ENCODE data around the gene GAB1. TPM values are rescaled to one million over a fixed set of nuclear protein-coding genes. Genes with fewer than 3 reads are reported as not detected.
"Not testable (repeated sequence)": the region's sequence is repeated elsewhere in the genome, so short reads cannot be mapped to it uniquely, and the experiment has no call there.

Gene GAB1
- total and polyA plus RNA-seq, 11 donors, result 15.3 to 130 (median 80.4) TPM

- Histone ChIP-seq H3K4me3 (peak overlapping the region in 3 of 12 donors; percentile 29 to 51 (median 31)), H3K27me3 (no peaks in the 10 kb centered on the region), H3K9me3 (no peaks in the 10 kb centered on the region), H3K4me1 (peaks cover 3 to 65% (median 39%) of the 10 kb centered on the region in 12 donors), H3K36me3 (no peaks in the 10 kb centered on the region), H3K27ac (peak overlapping the region in 2 of 12 donors; percentile 52 to 68)
- intact Hi-C loops (cut with DNase I), result loop anchor here in 2 of 10 donors (5.0 to 10.0 kb wide), 2 partner anchors 35 to 47 kb away; no protein-coding TSS in a partner anchor
- DNase-seq (no peak), ATAC-seq (no peak)
- WGBS, 4 donors, result 59 to 67% (median 63%) methylated on average over 2 of the region's 2 CpGs
- TF ChIP-seq CTCF (IDR thresholded peaks at IDR 0.05), result no peak
- no peak for TF ChIP-seq POLR2A (IDR thresholded peaks at IDR 0.05)
These were observed 10.9 kb downstream of the GAB1 start for GRCh38 chr4:143347484-143348111.

- intact Hi-C loops (cut with DNase I), result loop anchor here in 2 of 10 donors (5.0 to 10.0 kb wide), 2 partner anchors 34 to 46 kb away; no protein-coding TSS in a partner anchor
- no peak overlapping the region for H3K4me3 ChIP-seq
- peak in 1 of 4 donors; percentile 5 for ATAC-seq
- H3K27ac ChIP-seq, result no peak overlapping the region
- no peak for DNase-seq
- peaks cover 3 to 67% (median 43%) of the 10 kb centered on the region in 12 donors for H3K4me1 ChIP-seq
- TF ChIP-seq POLR2A (IDR thresholded peaks at IDR 0.05) (no peak), CTCF (IDR thresholded peaks at IDR 0.05) (no peak)
- no peaks in the 10 kb centered on the region for H3K27me3 ChIP-seq
- H3K36me3 ChIP-seq, result no peaks in the 10 kb centered on the region
- 42 to 59% (median 55%) methylated on average over 7 of the region's 7 CpGs for WGBS, 4 donors
- no peaks in the 10 kb centered on the region for H3K9me3 ChIP-seq
These were observed 11.8 kb downstream of the GAB1 start for GRCh38 chr4:143348233-143349077.

GRCh38 chr4:143349858-143350527 lies 13.3 kb downstream of the GAB1 start:
- intact Hi-C loops (cut with DNase I), result loop anchor here in 3 of 10 donors (5.0 to 10.0 kb wide), 3 partner anchors 32 to 45 kb away; no protein-coding TSS in a partner anchor
- Histone ChIP-seq H3K27ac (peak overlapping the region in 11 of 12 donors; percentile 18 to 80 (median 62)), H3K4me1 (peaks cover 3 to 67% (median 43%) of the 10 kb centered on the region in 12 donors), H3K4me3 (peak overlapping the region in 9 of 12 donors; percentile 14 to 53 (median 45))
- not testable (repeated sequence) for H3K9me3 ChIP-seq, H3K27me3 ChIP-seq, H3K36me3 ChIP-seq, DNase-seq
- peak; percentile 27 to 68 (median 50) for ATAC-seq
- 74 to 84% (median 79%) methylated on average over 25 of the region's 25 CpGs for WGBS, 4 donors

- Histone ChIP-seq H3K36me3 (no peaks in the 10 kb centered on the region), H3K27me3 (no peaks in the 10 kb centered on the region), H3K27ac (peak overlapping the region in 11 of 12 donors; percentile 25 to 80 (median 62)), H3K4me1 (peaks cover 0 to 70% (median 53%) of the 10 kb centered on the region in 12 donors), H3K9me3 (no peaks in the 10 kb centered on the region), H3K4me3 (peak overlapping the region in 11 of 12 donors; percentile 3 to 53 (median 43))
- intact Hi-C loops (cut with DNase I), result loop anchor here in 1 of 10 donors (5.0 kb wide), 1 partner anchor 36 kb away; no protein-coding TSS in a partner anchor
- ATAC-seq (peak in 2 of 4 donors; percentile 12 to 38), DNase-seq (no peak)
- TF ChIP-seq POLR2A (IDR thresholded peaks at IDR 0.05), result no peak
- no peak for TF ChIP-seq CTCF (IDR thresholded peaks at IDR 0.05)
- WGBS, 4 donors, result 55 to 68% (median 59%) methylated on average over 17 to 20 of the region's 20 CpGs
These were observed 14.5 kb downstream of the GAB1 start for GRCh38 chr4:143351149-143351691.

All from heart left ventricle (tissue), 16 donors.